Measurements from ENCODE around the gene ADORA3.

Gene ADORA3

DNA sequence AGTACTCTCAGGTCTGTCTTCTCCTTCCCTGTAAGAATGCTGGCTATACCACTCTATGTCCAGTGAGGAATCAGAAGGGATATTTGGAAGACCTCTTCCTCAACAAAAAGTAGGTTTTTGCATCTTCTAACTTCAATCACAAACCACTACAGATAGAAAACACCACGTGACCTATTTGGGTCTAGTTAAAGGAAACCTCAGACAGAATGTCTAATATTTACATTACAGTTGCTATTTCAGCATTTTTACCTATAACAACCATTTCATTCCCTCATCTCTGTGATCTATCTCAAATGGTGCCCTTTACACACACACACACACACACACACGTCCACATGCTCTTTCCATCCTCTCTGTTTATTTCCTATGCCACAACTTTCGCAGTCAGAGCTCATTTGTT is 7.9 kb upstream of the ADORA3 start:
- in situ Hi-C loops (cut with MboI; ENCODE audit: low sequenced_read_pairs): loop anchor here (25.0 kb wide), 1 partner anchor 101 kb away; the partner anchor contains the start of gene RAP1A

DNA sequence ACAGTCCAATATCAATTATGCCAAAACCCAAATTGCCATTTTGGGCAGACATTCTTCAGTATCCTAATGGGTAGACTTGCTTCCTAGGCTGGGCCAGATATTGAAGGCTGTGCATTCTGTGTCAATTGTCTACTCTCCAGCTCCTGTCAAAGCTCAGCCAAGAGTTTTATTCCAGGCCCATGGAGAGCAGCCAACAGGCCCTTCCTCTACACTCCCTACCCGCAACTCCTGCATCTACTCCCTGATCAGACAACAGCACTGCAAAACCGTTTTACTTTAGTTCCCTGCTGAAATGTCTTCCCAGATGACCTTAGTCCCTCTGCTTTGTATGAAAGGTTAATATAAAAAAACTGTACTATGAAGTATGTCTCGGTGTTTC is 6.6 kb upstream of the ADORA3 start:
- in situ Hi-C loops (cut with MboI; ENCODE audit: low sequenced_read_pairs): loop anchor here (25.0 kb wide), 1 partner anchor 102 kb away; the partner anchor contains the start of gene RAP1A

DNA sequence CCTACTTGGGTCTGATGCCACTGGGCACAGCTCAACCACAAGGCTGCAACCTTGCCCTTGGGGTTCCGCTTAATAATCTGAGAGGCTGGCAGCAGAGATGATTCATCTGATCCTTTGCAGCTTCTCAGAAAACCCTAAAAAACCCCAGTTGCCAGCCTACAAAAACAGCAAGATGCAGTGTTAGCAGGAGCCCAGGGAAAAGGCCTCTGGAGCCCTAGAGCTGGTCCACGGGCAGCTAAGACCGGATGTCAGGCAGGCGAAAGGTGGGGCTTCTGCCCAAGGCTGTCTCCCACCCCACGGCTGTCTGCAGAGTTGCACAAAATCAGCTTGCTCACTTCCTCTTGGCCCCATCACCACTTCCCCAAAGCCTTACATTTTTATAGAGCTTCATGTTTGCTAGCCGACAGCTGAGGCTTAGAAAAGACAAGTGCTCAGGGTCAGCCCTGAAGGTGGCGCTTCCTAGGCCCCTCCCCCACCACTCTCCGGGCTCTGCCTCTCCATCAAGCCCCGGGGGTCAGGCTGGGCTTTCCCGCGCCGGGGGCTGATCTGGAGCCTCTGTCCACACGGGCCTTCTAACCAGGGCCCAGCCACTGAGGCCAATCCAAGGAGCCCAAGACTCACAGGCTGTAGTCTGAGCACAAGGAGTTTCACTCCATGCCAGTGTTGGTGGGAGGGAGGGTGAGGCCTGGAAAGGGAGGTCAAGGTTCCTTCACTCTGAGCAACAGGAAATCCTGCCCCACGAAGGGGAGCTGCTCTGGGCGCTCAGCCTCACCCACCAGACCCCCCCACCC is 4.2 kb upstream of the ADORA3 start:
- in situ Hi-C loops (cut with MboI; ENCODE audit: low sequenced_read_pairs): loop anchor here (25.0 kb wide), 1 partner anchor 105 kb away; the partner anchor contains the start of gene RAP1A

DNA sequence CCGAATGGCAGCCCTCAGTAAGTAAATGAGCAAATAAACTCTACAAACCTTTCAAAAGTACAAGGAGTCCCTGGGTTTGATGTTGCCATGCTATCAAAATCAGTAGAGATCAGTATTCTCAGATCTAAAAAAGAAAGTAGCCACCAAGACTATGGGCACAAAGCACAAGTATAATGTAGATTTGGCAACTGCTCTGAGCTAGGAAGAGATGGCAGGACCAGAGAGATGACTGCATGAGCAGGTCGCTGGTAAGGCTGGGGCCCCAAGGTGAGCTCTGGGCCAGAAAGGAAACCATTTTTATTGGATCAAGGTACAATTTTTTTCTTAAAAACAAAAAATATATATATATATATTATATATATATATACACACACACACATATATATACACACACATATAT is 3.1 kb upstream of the ADORA3 start:
- in situ Hi-C loops (cut with MboI; ENCODE audit: low sequenced_read_pairs): loop anchor here (25.0 kb wide), 1 partner anchor 106 kb away; the partner anchor contains the start of gene RAP1A

DNA sequence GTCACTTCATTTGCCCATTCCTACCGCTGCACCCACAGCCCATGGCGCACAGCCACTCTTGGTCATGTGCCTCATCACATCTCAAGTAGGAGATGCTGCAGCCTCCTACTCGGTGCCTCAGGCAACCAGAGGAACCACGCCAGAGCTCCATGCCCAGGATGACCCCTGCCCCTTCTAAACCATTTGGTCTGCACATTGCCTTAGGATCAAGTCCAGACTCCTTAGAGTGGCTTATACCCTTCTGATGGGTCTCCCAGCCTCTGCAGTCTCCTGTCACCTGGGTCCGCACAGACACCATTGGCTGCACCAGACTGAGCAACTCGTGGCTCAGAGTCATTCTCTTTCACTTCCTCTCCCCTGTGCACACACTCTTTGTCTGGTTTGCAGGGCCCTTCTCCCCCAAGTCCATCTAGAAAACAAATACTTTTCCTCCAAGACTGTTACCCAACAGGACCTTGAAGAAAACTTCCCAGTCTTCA is 2.2 kb upstream of the ADORA3 start:
- in situ Hi-C loops (cut with MboI; ENCODE audit: low sequenced_read_pairs): loop anchor here (25.0 kb wide), 1 partner anchor 107 kb away; the partner anchor contains the start of gene RAP1A

DNA sequence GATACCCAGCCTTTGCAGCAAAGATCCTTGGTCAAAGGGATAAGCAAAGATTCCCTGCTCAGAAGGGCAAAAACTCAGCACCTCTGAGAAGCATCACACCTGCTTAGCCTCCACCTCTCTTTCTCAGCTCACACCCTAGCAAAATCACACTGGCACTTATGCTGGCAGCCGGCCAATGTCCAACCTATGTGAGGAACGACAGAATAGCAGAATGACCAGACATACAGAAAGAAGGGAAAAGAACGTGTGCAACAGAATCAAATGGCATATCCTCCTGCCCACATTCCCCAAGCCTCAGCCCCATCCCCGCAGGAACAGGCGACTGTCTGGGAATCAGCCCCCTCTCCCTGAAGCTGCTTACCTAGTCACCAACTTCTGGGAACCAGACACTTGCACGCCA is 664 bp upstream of the ADORA3 start:
- in situ Hi-C loops (cut with MboI; ENCODE audit: low sequenced_read_pairs): loop anchor here (25.0 kb wide), 1 partner anchor 108 kb away; the partner anchor contains the start of gene RAP1A

DNA sequence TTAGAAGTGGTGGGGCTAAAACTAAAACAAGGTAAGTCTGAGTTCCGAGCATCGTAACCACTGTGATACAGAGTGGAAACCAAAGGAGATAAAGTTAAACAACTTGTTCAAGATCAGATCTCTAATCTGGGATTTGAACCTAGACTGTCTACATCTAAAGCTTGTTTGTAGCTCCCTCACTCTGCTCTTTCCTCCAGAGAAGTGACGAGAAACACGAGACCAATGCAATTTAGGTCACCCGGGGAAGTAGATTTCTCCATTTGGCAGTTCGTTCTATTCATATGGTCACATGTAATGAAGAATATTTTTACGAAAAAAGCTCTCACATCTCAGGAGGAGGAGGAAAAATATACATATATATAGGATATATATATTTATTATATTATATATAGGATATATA is 1.8 kb downstream of the ADORA3 start:
- in situ Hi-C loops (cut with MboI; ENCODE audit: low sequenced_read_pairs): loop anchor here (25.0 kb wide), 1 partner anchor 111 kb away; the partner anchor contains the start of gene RAP1A

DNA sequence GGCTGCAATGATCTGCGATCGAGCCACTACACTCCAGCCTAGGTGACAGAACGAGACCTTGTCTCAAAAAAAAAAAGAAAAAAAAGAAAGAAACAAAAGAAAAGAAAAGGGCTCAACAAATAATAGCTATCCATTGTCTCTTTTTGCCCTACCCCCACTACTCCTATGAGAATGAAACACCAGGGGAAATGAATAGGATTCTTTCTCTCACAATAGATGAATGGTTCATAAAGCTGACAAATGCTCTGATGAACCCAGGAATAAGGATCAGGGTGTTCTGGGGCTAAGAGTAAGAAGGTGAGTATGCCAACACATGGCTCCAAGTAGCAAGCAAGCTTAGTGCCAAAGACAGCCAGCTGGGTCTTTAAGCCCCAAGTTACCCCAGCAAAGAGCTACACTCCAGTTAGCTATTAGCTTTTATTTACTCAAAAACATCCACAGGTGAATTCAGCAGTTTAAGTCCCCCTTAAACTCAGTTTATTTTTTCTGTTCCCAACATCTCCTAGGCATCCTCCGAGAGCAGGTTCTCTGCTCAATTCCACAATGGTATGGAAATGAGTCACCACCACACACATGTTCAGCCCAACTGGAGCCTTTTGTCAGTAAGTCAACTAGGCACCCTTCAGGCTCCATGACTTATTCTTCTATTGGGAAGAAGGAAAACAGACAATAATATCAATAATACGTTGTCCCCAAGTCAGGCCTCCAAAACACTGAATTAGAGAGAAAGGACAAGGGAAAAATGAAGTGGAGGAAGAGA is 4.2 kb downstream of the ADORA3 start:
- in situ Hi-C loops (cut with MboI; ENCODE audit: low sequenced_read_pairs): no loop called here

DNA sequence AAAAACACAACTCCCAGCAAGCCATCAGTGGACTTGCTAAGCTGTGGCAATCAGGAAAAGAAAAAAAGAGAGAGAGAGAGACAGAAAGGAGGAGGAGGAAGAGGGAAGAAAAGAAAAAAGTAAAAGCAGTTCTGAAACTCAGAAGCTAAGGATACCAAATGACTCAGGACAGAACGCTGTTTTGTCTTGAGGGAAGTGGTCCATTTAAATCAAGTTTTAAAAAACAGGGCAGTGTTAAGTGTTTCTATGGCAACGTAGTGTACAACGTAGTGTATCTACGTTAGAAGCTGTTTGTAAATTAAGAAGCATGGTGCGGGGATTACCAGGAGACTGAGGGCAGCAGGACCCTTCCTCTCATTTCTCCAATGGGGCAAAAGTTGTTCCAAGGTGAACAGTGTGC is 5.8 kb downstream of the ADORA3 start:
- in situ Hi-C loops (cut with MboI; ENCODE audit: low sequenced_read_pairs): no loop called here

DNA sequence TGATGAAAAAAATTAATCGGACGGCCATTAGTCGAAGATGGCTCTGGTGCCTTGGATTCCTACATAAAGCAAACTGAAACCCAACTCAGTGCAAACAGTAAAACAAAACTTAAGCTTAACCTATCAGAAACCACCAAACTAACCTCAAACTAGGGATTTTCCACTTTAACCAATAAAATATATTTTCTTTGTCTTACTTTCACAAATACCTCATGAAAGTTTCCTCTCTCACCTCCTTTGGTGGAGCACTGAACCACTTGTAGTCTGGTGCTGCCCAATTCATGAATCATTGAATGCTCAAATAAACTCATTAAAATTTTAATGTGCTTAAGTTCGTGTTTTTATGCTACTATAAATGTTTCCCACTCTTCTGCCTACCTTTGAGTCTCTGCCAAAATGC is 7.0 kb downstream of the ADORA3 start:
- in situ Hi-C loops (cut with MboI; ENCODE audit: low sequenced_read_pairs): no loop called here

DNA sequence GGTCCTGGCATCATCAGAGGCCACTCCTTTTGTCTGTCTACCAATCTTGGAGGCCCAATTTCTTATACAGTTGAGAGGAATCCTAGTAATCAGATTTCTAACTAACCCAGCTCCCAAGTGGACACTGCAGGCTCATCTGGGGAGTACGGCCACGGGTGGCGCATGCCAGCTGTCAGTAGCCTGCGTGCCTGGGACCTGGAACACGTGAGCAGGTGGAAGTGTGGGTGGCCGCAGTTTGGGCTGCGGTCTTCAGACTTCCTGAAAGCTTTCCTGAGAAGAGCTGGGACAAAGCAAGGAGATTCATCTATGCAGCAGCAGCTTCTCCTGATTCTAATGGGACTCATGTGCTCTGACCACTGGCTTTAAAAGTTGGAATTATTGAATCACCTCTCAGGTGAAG is 12.4 kb downstream of the ADORA3 start:
- in situ Hi-C loops (cut with MboI; ENCODE audit: low sequenced_read_pairs): no loop called here

DNA sequence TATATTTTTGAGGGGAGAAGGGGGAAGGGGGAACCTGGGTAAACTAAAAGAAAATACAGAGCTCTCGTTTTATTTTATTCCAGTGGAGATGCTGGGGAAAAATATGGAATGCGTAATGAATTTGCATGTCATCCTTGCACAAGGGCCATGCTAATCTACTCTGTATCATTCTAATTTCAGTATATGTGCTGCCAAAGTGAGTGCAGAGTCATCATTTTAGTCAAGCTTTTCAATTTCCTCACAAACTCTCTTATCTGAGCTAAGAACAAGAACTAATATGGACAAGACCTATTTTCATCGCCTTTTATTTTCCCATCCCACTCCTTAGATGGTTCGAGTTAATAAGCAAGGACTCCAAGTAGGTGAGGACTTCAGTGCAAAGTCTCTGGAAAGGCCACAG is 13.2 kb downstream of the ADORA3 start:
- in situ Hi-C loops (cut with MboI; ENCODE audit: low sequenced_read_pairs): no loop called here

DNA sequence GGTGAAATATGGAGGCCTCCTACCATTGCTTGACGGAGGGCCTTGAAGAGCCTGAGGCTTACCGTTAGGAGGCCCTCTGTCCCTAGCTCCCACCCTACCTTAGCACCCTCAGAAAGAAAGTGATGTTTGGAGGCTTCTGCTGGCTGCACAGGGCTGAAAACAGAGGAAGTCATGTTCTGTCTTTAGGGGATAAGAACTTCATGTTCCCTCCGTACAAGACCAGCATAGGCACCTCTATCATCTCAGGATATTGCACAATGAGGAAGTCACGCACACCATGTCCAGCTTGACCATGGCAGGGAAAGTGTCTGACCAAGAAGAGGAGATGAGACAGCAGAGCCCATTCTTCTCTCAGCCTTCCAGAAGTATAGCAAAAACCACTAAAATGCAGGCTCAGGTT is 13.8 kb downstream of the ADORA3 start:
- in situ Hi-C loops (cut with MboI; ENCODE audit: low sequenced_read_pairs): no loop called here

DNA sequence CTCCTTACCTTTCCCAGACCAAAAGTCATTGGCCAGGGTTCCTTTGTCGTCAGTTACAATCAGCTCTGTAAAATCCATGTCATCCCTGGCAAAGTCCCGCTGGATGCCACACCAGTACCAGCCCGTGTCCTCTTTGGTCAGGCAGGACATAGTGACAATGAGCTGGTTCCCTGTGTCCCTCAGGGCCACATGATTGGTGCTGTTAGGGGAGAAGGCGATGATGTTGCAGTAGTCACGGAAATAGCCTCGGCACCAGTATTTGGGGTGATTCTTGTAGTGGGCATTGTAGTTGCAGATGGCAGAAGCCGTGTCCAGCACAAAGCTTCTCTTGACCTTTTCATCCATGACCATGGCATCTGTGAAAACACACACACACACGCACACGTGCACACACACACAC is 14.8 kb downstream of the ADORA3 start:
- in situ Hi-C loops (cut with MboI; ENCODE audit: low sequenced_read_pairs): no loop called here

DNA sequence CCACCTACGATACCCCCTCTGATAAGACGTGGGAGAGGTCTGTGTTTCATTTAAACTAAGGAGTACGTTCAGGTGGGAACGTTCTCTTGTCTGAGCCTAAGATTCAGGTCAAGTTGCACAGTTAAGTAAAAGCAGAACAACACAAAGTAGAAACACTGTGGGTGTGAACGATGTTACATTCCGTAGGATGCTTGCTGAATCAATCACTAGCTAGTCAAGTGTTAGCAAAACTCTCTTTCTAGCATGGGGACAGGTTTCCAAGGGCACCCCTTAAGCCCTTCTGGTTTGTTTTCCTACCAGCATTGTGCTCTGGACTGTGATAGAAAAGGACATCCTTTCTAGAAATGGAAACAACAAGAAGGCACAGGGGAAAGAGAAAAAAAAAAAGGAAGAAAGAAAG is 16.3 kb downstream of the ADORA3 start:
- in situ Hi-C loops (cut with MboI; ENCODE audit: low sequenced_read_pairs): no loop called here

DNA sequence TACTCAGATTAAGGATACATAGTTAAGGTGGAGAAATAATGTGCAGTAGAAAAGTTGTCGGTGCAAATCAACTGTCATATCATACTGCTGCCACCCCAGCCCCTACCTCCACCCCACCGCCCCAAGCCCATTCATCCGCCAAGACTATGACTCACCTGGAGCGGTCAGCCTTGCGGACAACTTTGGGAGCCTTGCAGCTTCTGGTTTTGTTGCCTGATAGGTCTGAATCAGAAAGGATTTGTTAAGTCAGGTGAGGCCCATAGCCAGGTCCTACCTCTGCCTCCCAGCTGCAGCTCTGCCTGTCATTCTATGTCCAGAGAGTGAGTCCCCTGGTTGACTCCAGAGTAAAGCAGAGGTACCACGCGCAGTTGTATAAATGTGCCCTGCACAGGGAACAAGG is 17.0 kb downstream of the ADORA3 start:
- in situ Hi-C loops (cut with MboI; ENCODE audit: low sequenced_read_pairs): no loop called here

DNA sequence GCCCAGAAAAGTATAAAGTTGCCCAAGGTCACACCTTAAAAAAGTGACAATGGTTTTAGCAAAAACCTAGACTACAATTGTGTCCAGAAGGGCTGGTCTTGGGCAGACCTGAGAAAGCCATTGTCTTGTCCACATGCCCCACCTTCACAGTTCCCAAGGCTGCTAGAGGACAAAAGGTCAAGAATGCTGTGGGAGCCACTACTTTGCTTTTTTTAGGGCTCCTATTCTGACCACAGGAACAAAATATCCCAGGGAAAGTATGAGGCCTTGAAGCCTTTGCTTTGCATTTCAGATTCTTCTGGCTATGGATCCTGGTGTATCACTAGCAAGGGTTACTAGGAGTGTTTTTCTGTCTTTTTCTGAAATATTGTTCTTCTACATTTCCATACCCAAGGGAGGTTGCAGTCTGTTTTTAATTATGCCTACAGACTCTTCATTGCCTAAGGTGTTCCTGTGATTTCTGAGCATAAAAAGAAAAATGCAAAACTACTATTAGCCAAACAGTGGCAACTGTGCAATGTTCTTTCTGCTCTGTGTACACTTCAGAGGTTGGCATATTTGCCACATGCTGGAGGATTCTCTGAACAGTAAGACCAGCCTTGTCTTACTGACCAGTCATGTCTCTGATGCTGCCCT is 18.9 kb downstream of the ADORA3 start:
- in situ Hi-C loops (cut with MboI; ENCODE audit: low sequenced_read_pairs): no loop called here

DNA sequence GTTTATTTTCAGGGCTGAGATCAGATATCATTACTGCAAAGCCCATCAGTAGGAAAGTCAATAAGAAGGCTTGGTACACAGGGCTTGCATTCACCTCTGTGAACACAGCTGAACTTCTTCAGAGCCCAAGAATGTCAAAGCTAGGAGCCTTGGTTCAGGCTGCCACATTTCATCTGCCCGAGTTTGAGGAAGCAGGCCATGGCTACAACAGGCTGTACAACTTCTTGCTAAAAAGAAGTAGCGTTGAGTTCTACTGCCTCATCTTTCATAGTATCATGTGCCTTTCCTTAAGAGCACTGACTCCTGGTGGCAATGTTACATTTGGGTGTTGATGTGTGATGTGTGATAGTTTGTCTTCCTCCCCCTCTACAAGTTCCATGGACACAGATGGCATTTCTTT is 19.6 kb downstream of the ADORA3 start:
- in situ Hi-C loops (cut with MboI; ENCODE audit: low sequenced_read_pairs): no loop called here

DNA sequence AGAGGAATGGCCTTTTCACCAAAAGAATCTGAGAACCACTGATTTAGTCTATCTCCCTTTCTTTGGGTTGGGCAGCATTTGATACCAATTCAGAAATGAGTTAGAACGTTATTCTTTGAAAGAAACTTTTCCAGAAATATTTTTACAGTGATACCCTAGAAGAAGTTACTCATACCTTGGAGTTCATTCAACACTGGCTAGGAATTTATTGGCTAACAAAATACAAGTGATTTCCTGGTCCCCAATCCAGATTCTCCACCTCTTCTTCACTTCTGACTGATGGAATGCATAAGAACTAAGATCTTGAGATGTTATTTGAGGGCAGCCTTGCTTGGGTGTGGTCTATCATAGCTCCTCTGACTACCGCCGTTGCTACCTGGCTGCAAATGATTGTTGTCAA is 20.3 kb downstream of the ADORA3 start:
- in situ Hi-C loops (cut with MboI; ENCODE audit: low sequenced_read_pairs): no loop called here

DNA sequence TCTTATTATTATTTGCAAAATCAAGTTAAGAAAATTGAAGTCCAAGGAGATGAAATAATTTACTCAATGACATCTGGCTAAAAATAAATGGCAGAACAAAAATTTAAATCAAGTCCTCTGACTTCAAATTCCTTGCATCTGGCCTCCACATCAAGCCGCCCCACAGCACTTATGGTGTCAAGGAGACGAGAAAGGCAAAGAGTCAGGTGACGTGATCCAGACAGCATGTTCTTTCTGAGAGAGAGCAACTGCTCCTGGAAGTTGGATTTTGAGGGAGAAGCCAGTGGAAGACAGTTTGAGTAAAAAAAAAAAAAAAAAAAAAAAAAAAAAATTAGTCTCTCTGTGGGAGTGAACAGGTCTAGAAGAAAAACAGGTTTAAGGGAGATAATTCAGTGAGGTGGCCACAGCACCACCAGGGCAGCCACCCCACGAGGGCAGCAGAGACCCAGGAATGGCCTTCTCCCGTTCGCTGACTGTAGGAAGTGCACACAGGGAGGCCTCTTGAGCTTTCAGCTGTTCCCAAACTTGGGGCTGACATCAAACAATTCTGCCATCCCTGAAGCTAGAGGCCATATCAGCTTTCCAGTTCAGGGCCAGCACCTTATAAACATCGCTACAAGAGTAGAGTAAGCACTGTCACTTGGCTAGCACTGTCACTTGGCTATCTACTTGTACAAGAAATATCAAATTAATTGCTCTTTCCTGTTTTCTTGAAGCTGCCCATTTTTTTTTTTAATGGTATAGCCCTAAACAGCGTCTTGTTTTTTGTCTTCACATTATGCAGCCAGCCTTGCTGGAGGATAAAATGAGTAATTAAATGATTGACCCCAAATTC is 21.8 kb downstream of the ADORA3 start:
- in situ Hi-C loops (cut with MboI; ENCODE audit: low sequenced_read_pairs): no loop called here
